ENCODE results near the gene SCAMP2.

DNA sequence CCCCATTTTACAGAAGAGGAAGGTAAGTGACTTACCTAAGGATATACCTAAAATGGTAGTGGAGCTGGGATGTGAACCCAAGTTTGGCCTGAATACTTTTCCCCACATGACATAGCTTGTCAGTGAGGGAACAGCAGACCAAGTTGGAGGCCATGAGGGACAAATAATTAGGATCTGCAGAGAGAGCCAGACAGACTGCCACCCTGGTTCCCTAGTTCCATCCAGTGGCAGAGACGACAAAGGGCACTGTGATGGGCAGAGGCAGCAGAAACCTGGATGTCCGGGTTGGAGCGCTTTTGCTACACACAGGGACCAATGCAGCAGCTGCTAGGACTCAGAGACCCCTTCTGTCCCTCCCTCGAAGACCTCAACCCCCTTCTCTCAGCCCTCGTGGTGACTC, 45.6 kb downstream of the SCAMP2 start:
- no peak for TF ChIP-seq POLR2A (IDR thresholded peaks at IDR 0.05)
- TF ChIP-seq, protein P1, sequence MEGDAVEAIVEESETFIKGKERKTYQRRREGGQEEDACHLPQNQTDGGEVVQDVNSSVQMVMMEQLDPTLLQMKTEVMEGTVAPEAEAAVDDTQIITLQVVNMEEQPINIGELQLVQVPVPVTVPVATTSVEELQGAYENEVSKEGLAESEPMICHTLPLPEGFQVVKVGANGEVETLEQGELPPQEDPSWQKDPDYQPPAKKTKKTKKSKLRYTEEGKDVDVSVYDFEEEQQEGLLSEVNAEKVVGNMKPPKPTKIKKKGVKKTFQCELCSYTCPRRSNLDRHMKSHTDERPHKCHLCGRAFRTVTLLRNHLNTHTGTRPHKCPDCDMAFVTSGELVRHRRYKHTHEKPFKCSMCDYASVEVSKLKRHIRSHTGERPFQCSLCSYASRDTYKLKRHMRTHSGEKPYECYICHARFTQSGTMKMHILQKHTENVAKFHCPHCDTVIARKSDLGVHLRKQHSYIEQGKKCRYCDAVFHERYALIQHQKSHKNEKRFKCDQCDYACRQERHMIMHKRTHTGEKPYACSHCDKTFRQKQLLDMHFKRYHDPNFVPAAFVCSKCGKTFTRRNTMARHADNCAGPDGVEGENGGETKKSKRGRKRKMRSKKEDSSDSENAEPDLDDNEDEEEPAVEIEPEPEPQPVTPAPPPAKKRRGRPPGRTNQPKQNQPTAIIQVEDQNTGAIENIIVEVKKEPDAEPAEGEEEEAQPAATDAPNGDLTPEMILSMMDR (IDR thresholded peaks at IDR 0.05 in 4 of 5, conservative IDR thresholded peaks at IDR 0.05 in 1 of 5), result no peak

All from gastrocnemius medialis (tissue), 4 donors.